OCI-LY3 (cell line): ENCODE data around the gene SYTL3.

Source experiments
- H2AFZ ChIP-seq: fragments of 200-600, 300-600 bp; shearing (Covaris generic); 2 replicates; pipeline ENCODE4 v1.6.0; 2014; ENCODE audit warnings: antibody characterized with exemption, low read depth, low read length
- H3K27ac ChIP-seq: fragments of 200-600, 300-600 bp; sonication (generic); 2 replicates; pipeline ENCODE4 v1.5.1; 2014; ENCODE audit warnings: mild to moderate bottlenecking, low read length, moderate library complexity, mixed read lengths
- H3K27me3 ChIP-seq: fragments of 200-600, 300-600 bp; sonication (generic); 2 replicates; pipeline ENCODE4 v1.6.1; 2014; ENCODE audit warnings: low read depth, low read length, mixed read lengths
- H3K36me3 ChIP-seq: fragments of 200-600, 300-600 bp; sonication (generic); replicated peaks from 2 replicates; pipeline ENCODE3; 2014; ENCODE audit warnings: low read depth, low read length, mixed read lengths
- H3K4me1 ChIP-seq: fragments of 300-600, 200-600 bp; sonication (generic); 2 replicates; pipeline ENCODE4 v1.6.1; 2014; ENCODE audit warnings: low read length, mixed read lengths
- H3K4me2 ChIP-seq: fragments of 200-600, 300-600 bp; sonication (generic); 2 replicates; pipeline ENCODE4 v1.6.1; 2014; ENCODE audit warnings: low read length, mixed read lengths
- H3K4me3 ChIP-seq: fragments of 300-600, 200-600 bp; sonication (generic); 2 replicates; pipeline ENCODE4 v1.5.1; 2014; ENCODE audit warnings: antibody characterized with exemption, mild to moderate bottlenecking, low read length, moderate library complexity
- H3K79me2 ChIP-seq: fragments of 300-600, 200-600 bp; shearing (Covaris generic); 2 replicates; pipeline ENCODE4 v1.6.1; 2014; ENCODE audit warnings: mild to moderate bottlenecking, low read length, mixed read lengths
- H3K9ac ChIP-seq: fragments of 300-600, 200-600 bp; shearing (Covaris generic); 2 replicates; pipeline ENCODE4 v1.6.0; 2014; ENCODE audit warnings: mild to moderate bottlenecking, low read length, moderate library complexity
- H3K9me3 ChIP-seq: fragments of 200-600, 300-600 bp; shearing (Covaris generic); 2 replicates; pipeline ENCODE4 v1.6.1; 2014; ENCODE audit warnings: low read length, mixed read lengths; ENCODE audit not compliant: insufficient read depth
- H4K20me1 ChIP-seq: fragments of 200-600, 300-600 bp; sonication (generic); 2 replicates; pipeline ENCODE4 v1.6.1; 2016; ENCODE audit warnings: low read length, mixed read lengths; ENCODE audit not compliant: insufficient read depth
- EZH2phosphoT487 ChIP-seq: fragments of 200-600 bp; shearing (Covaris generic); IDR thresholded peaks from 2 replicates; pipeline ENCODE4 v1.6.1; 2018; ENCODE audit warnings: antibody characterized with exemption, mixed run types, low read depth
- TF ChIP-seq, protein P1 (sequence below): fragments of 200-600, 300-600 bp; sonication (generic); IDR thresholded peaks from 2 replicates; pipeline ENCODE4 v1.5.1; 2014; ENCODE audit warnings: antibody characterized with exemption, low read length, low read depth

Gene SYTL3

DNA sequence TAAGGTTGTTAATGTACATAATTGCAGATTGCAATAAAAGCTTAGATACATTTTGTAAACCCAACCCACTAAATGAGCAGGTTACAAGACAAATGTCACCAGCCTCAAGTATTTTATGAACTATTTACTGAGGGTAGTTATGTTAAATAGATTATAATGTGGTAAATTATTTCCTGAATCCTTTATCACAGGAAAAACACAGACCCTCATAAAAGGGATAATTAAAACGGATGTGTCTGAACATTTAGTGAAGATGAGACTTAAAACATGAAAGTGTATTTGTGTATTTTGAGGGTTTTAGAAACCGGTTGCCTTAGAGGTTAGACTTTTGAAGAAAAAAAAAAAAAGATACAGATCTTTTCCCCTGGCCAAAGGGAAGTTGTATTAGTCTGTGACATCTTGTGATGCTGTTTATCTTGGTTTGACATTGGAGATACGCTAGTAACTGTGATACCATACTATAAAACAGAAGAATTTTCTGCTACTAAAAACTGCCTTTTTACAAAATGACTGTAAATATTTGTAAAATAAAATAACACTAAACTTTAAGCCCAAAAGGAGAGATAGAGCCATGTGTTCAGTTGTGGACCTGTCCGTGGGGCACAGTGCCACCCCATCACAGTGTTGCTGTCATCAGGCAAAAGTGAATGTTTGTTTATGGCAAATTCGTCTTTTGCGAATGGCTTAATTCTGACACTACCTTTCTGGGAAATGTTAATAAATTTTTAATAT lies 15.0 kb upstream of the SYTL3 start:
- Histone ChIP-seq H2AFZ (no peak overlapping the region), H3K27ac (no peak overlapping the region), H3K4me1 (no peaks in the 10 kb centered on the region), H3K4me3 (no peak overlapping the region), H3K9me3 (no peaks in the 10 kb centered on the region), H3K9ac (no peak overlapping the region), H3K79me2 (0 out of 2 replicates have a peak, but pooled peaks cover under 1% of the 10 kb centered on the region), H3K4me2 (no peak overlapping the region), H3K27me3 (no peaks in the 10 kb centered on the region), H4K20me1 (no peaks in the 10 kb centered on the region), H3K36me3 (peaks cover 17% of the 10 kb centered on the region)
- TF ChIP-seq, protein P1, sequence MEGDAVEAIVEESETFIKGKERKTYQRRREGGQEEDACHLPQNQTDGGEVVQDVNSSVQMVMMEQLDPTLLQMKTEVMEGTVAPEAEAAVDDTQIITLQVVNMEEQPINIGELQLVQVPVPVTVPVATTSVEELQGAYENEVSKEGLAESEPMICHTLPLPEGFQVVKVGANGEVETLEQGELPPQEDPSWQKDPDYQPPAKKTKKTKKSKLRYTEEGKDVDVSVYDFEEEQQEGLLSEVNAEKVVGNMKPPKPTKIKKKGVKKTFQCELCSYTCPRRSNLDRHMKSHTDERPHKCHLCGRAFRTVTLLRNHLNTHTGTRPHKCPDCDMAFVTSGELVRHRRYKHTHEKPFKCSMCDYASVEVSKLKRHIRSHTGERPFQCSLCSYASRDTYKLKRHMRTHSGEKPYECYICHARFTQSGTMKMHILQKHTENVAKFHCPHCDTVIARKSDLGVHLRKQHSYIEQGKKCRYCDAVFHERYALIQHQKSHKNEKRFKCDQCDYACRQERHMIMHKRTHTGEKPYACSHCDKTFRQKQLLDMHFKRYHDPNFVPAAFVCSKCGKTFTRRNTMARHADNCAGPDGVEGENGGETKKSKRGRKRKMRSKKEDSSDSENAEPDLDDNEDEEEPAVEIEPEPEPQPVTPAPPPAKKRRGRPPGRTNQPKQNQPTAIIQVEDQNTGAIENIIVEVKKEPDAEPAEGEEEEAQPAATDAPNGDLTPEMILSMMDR, result no peak
- TF ChIP-seq EZH2phosphoT487, result no peak

DNA sequence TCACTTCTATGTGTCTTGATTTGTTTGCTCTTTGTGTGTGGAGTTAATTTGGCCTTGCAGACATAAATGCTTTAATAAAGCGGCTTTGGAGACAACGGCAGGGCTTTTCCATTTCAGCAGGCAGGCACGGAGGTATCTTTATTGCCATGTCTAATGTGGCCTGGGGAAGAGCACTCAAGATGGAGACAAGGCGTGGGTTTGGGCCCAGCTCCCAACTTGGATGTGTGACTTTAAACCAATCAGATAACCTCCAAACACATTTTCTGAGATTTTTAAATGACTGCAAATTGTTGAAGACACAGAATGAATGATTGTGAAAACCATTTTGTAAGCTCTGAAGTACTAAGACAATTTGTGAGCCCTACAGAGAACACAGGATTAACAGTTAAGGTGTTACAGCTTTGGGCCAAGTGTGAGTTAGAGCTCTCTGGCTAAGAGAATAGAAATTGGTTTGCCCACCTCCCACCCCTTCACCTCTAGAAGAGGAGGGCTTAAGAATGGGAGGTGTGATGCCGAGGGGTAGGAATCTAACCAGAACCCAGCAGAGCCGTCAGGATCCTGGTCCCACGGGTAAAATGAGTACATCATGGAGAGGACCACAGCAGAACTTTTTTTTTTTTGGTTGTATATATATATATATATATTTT lies 14.3 kb upstream of the SYTL3 start:
- no peak overlapping the region for H3K27ac ChIP-seq
- TF ChIP-seq, protein P1, result no peak
- TF ChIP-seq EZH2phosphoT487, result no peak
- no peak overlapping the region for H3K9ac ChIP-seq
- peaks cover 17% of the 10 kb centered on the region for H3K36me3 ChIP-seq
- H3K4me3 ChIP-seq, result no peak overlapping the region
- no peaks in the 10 kb centered on the region for H3K4me1 ChIP-seq
- H3K9me3 ChIP-seq, result no peaks in the 10 kb centered on the region
- no peak overlapping the region for H2AFZ ChIP-seq
- no peaks in the 10 kb centered on the region for H3K27me3 ChIP-seq
- H3K4me2 ChIP-seq, result no peak overlapping the region
- H3K79me2 ChIP-seq, result peaks cover 6% of the 10 kb centered on the region; the same call in 1 of the 2 replicates
- H4K20me1 ChIP-seq, result no peaks in the 10 kb centered on the region

DNA sequence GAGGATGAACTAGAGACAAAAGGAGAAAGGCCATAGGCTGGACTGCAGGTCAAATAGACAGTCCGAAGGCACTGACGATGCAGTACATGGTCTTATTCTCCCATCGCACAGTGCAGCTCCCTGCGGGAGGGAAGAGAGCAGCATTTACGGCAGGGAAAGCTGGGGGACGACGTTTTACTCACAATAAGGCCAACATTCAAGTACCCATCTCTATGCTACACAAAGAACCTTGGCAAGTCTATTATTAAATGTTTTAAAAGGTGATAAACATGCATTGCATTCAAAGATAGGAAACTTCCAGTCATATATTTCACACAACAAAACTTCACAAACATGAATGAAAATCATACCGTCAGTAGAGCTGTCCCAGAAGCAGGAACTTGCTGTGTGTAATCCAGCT lies 13.1 kb upstream of the SYTL3 start:
- Histone ChIP-seq H3K4me1 (no peaks in the 10 kb centered on the region), H3K9ac (no peak overlapping the region), H3K4me2 (no peak overlapping the region), H4K20me1 (no peaks in the 10 kb centered on the region), H2AFZ (no peak overlapping the region), H3K9me3 (no peaks in the 10 kb centered on the region), H3K36me3 (peaks cover 19% of the 10 kb centered on the region), H3K27me3 (no peaks in the 10 kb centered on the region), H3K79me2 (peaks cover 8% of the 10 kb centered on the region; the same call in 1 of the 2 replicates), H3K27ac (no peak overlapping the region), H3K4me3 (no peak overlapping the region)
- TF ChIP-seq, protein P1, result no peak
- no peak for TF ChIP-seq EZH2phosphoT487

DNA sequence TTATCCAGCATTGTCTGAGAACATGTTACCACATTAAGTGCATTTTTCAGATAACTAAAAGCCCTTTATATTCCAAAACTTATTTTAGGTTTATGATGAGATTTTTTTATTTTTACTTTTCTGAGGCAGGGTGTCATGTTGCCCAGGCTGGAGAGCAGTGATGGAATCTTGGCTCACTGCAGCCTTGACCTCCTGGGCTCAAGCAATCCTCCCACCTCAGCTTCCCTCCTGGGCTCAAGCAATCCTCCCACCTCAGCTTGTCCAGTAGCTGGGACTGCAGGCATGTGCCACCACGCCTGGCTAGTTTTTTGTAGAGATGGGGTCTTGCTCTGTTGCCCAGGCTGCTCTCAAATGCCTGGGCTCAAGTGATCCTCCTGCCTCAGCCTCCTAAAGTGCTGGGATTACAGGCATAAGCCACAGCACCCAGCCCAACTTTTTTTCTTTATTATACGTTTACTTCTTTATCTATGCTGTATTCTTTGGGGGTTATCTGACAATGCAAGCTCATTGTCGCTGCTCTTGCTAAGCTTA lies 11.5 kb upstream of the SYTL3 start:
- Histone ChIP-seq H3K27me3 (no peaks in the 10 kb centered on the region), H3K4me3 (no peak overlapping the region), H3K9ac (no peak overlapping the region), H4K20me1 (no peaks in the 10 kb centered on the region), H3K4me2 (no peak overlapping the region), H2AFZ (no peak overlapping the region), H3K27ac (no peak overlapping the region), H3K9me3 (no peaks in the 10 kb centered on the region), H3K4me1 (peaks cover 6% of the 10 kb centered on the region), H3K79me2 (peaks cover 24% of the 10 kb centered on the region), H3K36me3 (peaks cover 21% of the 10 kb centered on the region)
- no peak for TF ChIP-seq EZH2phosphoT487
- TF ChIP-seq, protein P1, result no peak
